Smooth muscle cell of the brain vasculature (primary cell): ENCODE data around the gene LRATD1.
"Not testable (repeated sequence)": the region's sequence is repeated elsewhere in the genome, so short reads cannot be mapped to it uniquely, and the experiment has no call there.

Experiments used
- DNase-seq: peaks from one replicate; pipeline ENCODE4 v3.0.0-alpha.2; 2012; ENCODE audit warnings: low read depth, low spot score

Gene LRATD1

GRCh38 chr2:14632133-14632936 is at the start of gene LRATD1:
TSS of gene LRATD1 (plus strand) at chr2:14632717. CDS start at chr2:14633980, 1,263 bp downstream.
- DNase-seq = peak; percentile 18

- no peak for DNase-seq
Measured at GRCh38 chr2:14583059-14583458, 49.5 kb upstream of the LRATD1 start.

- no peak for DNase-seq
Measured at GRCh38 chr2:14583802-14584201, 48.7 kb upstream of the LRATD1 start.

- no peak for DNase-seq
Measured at GRCh38 chr2:14587119-14587518, 45.4 kb upstream of the LRATD1 start.

- DNase-seq = no peak
Measured at GRCh38 chr2:14601156-14601770, 31.3 kb upstream of the LRATD1 start.

GRCh38 chr2:14602309-14602708 is 30.2 kb upstream of the LRATD1 start:
- DNase-seq = no peak

GRCh38 chr2:14603676-14604075 is 28.8 kb upstream of the LRATD1 start:
- no peak for DNase-seq

GRCh38 chr2:14608245-14608644 is 24.3 kb upstream of the LRATD1 start:
- DNase-seq = no peak

- no peak for DNase-seq
Measured at GRCh38 chr2:14614017-14614416, 18.5 kb upstream of the LRATD1 start.

- no peak for DNase-seq
Measured at GRCh38 chr2:14615121-14615520, 17.4 kb upstream of the LRATD1 start.

GRCh38 chr2:14615760-14616159 is 16.8 kb upstream of the LRATD1 start:
- DNase-seq = no peak

- no peak for DNase-seq
Measured at GRCh38 chr2:14616342-14616741, 16.2 kb upstream of the LRATD1 start.

GRCh38 chr2:14616950-14617349 is 15.6 kb upstream of the LRATD1 start:
- no peak for DNase-seq

- DNase-seq = no peak
Measured at GRCh38 chr2:14619441-14619840, 13.1 kb upstream of the LRATD1 start.

- no peak for DNase-seq
Measured at GRCh38 chr2:14621114-14621513, 11.4 kb upstream of the LRATD1 start.

GRCh38 chr2:14621906-14622549 is 10.5 kb upstream of the LRATD1 start:
- no peak for DNase-seq

- not testable (repeated sequence) for DNase-seq
Measured at GRCh38 chr2:14622550-14622939, 10.0 kb upstream of the LRATD1 start.

GRCh38 chr2:14623237-14623636 is 9.3 kb upstream of the LRATD1 start:
- no peak for DNase-seq

- no peak for DNase-seq
Measured at GRCh38 chr2:14626873-14627272, 5.6 kb upstream of the LRATD1 start.

GRCh38 chr2:14628901-14629300 is 3.6 kb upstream of the LRATD1 start:
- DNase-seq = no peak

- DNase-seq = no peak
Measured at GRCh38 chr2:14631406-14632040, 994 bp upstream of the LRATD1 start.

- no peak for DNase-seq
Measured at GRCh38 chr2:14633061-14633460, 544 bp downstream of the LRATD1 start.
